SU-DHL-6 (cell line): Measurements from ENCODE around the gene RNF141.

Source experiments
- H2AFZ ChIP-seq: fragments of 200-600 bp; sonication (generic); 2 replicates; pipeline ENCODE4 v1.6.1; 2014; ENCODE audit warnings: low read depth, mild to moderate bottlenecking, moderate library complexity, mixed read lengths, antibody characterized with exemption, low read length; ENCODE audit not compliant: severe bottlenecking
- H3F3A ChIP-seq: fragments of 200-600 bp; shearing (Covaris generic); 2 replicates; pipeline ENCODE4 v1.6.0; 2016; ENCODE audit warnings: antibody characterized with exemption, mild to moderate bottlenecking; ENCODE audit not compliant: insufficient read depth
- H3K27ac ChIP-seq: fragments of 200-600 bp; sonication (generic); 2 replicates; pipeline ENCODE4 v1.5.1; 2016; ENCODE audit warnings: low read depth, mild to moderate bottlenecking, low read length, moderate library complexity, mixed read lengths
- H3K27me3 ChIP-seq: fragments of 200-600 bp; sonication (generic), shearing (Covaris generic); 2 replicates; pipeline ENCODE4 v1.6.0; 2014; ENCODE audit warnings: mild to moderate bottlenecking, low read length
- H3K36me3 ChIP-seq: fragments of 200-600 bp; sonication (generic); 2 replicates; pipeline ENCODE4 v1.6.1; 2014; ENCODE audit warnings: mild to moderate bottlenecking, low read length, mixed read lengths
- H3K4me2 ChIP-seq: fragments of 300-600, 200-600 bp; shearing (Covaris generic), sonication (generic); 2 replicates; pipeline ENCODE4 v1.6.0; 2014; ENCODE audit warnings: low read length, low read depth, mild to moderate bottlenecking; ENCODE audit not compliant: poor library complexity, severe bottlenecking
- H3K4me3 ChIP-seq: fragments of 200-600 bp; sonication (generic); 2 replicates; pipeline ENCODE4 v1.5.1; 2014; ENCODE audit warnings: antibody characterized with exemption, low read length, mild to moderate bottlenecking, mixed read lengths; ENCODE audit not compliant: insufficient read depth, poor library complexity, severe bottlenecking
- H3K79me2 ChIP-seq: fragments of 200-600 bp; sonication (generic); 2 replicates; pipeline ENCODE4 v1.6.1; 2014; ENCODE audit warnings: mild to moderate bottlenecking, low read length, moderate library complexity; ENCODE audit not compliant: insufficient read depth
- H3K9ac ChIP-seq: fragments of 200-600 bp; sonication (generic); 2 replicates; pipeline ENCODE4 v1.7.0; 2014; ENCODE audit warnings: mild to moderate bottlenecking, low read length
- H3K9me2 ChIP-seq: fragments of 200-600 bp; sonication (generic); replicated peaks from 2 replicates; pipeline ENCODE4 v1.6.1; 2014; ENCODE audit warnings: low read length; ENCODE audit not compliant: insufficient read depth
- H3K9me3 ChIP-seq: fragments of 200-600 bp; sonication (generic); 2 replicates; pipeline ENCODE4 v1.6.1; 2014; ENCODE audit warnings: low read length, mixed read lengths; ENCODE audit not compliant: insufficient read depth
- H4K20me1 ChIP-seq: fragments of 200-600 bp; sonication (generic); 2 replicates; pipeline ENCODE4 v1.6.1; 2014; ENCODE audit warnings: low read depth, mild to moderate bottlenecking, antibody characterized with exemption, low read length, moderate library complexity, mixed read lengths
- EZH2phosphoT487 ChIP-seq: fragments of 200-600 bp; sonication (generic), shearing (Covaris generic); conservative IDR thresholded peaks from 2 replicates; pipeline ENCODE4 v1.6.1; 2018; ENCODE audit warnings: mild to moderate bottlenecking, antibody characterized with exemption, low read length, moderate library complexity, mixed read lengths
- TF ChIP-seq, protein P1 (sequence below): fragments of 200-600 bp; sonication (generic); IDR thresholded peaks from one replicate; pipeline ENCODE4 v1.5.1; 2017; ENCODE audit warnings: antibody characterized with exemption, mild to moderate bottlenecking, low read length, moderate library complexity; ENCODE audit not compliant: insufficient read depth, poor library complexity, severe bottlenecking

RNF141 gene

GRCh38 chr11:10474551-10474950 is 66.4 kb downstream of the RNF141 start:
- no peaks in the 10 kb centered on the region for H3F3A ChIP-seq
- no peaks in the 10 kb centered on the region for H3K36me3 ChIP-seq
- no peaks in the 10 kb centered on the region for H3K9me2 ChIP-seq
- H3K4me3 ChIP-seq: no peak overlapping the region
- H3K9ac ChIP-seq: no peak overlapping the region
- TF ChIP-seq EZH2phosphoT487: no peak
- no peak overlapping the region for H3K27ac ChIP-seq
- no peaks in the 10 kb centered on the region for H4K20me1 ChIP-seq
- no peaks in the 10 kb centered on the region for H3K27me3 ChIP-seq
- no peaks in the 10 kb centered on the region for H3K79me2 ChIP-seq
- H3K4me2 ChIP-seq: no peak overlapping the region
- no peak overlapping the region for H2AFZ ChIP-seq
- no peaks in the 10 kb centered on the region for H3K9me3 ChIP-seq

GRCh38 chr11:10473371-10473770 is 67.6 kb downstream of the RNF141 start:
- no peaks in the 10 kb centered on the region for H3K9me2 ChIP-seq
- H3K27ac ChIP-seq: no peak overlapping the region
- H2AFZ ChIP-seq: no peak overlapping the region
- no peak overlapping the region for H3K4me2 ChIP-seq
- no peaks in the 10 kb centered on the region for H3K36me3 ChIP-seq
- H3K79me2 ChIP-seq: no peaks in the 10 kb centered on the region
- no peaks in the 10 kb centered on the region for H3K27me3 ChIP-seq
- H3F3A ChIP-seq: no peaks in the 10 kb centered on the region
- H4K20me1 ChIP-seq: no peaks in the 10 kb centered on the region
- no peak overlapping the region for H3K4me3 ChIP-seq
- H3K9ac ChIP-seq: no peak overlapping the region
- TF ChIP-seq, protein P1, sequence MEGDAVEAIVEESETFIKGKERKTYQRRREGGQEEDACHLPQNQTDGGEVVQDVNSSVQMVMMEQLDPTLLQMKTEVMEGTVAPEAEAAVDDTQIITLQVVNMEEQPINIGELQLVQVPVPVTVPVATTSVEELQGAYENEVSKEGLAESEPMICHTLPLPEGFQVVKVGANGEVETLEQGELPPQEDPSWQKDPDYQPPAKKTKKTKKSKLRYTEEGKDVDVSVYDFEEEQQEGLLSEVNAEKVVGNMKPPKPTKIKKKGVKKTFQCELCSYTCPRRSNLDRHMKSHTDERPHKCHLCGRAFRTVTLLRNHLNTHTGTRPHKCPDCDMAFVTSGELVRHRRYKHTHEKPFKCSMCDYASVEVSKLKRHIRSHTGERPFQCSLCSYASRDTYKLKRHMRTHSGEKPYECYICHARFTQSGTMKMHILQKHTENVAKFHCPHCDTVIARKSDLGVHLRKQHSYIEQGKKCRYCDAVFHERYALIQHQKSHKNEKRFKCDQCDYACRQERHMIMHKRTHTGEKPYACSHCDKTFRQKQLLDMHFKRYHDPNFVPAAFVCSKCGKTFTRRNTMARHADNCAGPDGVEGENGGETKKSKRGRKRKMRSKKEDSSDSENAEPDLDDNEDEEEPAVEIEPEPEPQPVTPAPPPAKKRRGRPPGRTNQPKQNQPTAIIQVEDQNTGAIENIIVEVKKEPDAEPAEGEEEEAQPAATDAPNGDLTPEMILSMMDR: no peak
- no peak for TF ChIP-seq EZH2phosphoT487
- H3K9me3 ChIP-seq: no peaks in the 10 kb centered on the region

GRCh38 chr11:10462746-10463300 is 78.2 kb downstream of the RNF141 start:
- TF ChIP-seq EZH2phosphoT487: no peak
- TF ChIP-seq, protein P1: no peak
- Histone ChIP-seq H3K79me2 (no peaks in the 10 kb centered on the region), H3K27ac (no peak overlapping the region), H3K4me2 (no peak overlapping the region), H3K4me3 (no peak overlapping the region), H3K9ac (no peak overlapping the region), H3F3A (no peaks in the 10 kb centered on the region), H3K36me3 (no peaks in the 10 kb centered on the region), H3K9me3 (no peaks in the 10 kb centered on the region), H4K20me1 (no peaks in the 10 kb centered on the region), H3K27me3 (no peaks in the 10 kb centered on the region), H3K9me2 (no peaks in the 10 kb centered on the region), H2AFZ (no peak overlapping the region)
